Right hindlimb (tissue), 1 donor: ENCODE results near the gene FAM219A.

Source experiments
- DNase-seq: peaks from one replicate; pipeline ENCODE4 v3.0.0-alpha.2; 2018

Gene FAM219A

GRCh38 chr9:34458013-34458958, at the start of gene FAM219A, which contains the start of gene DNAI1:
Gene FAM219A (minus strand): TSS chr9:34458570. CDS start chr9:34458263, 307 bp downstream.
Gene DNAI1 (plus strand): TSS chr9:34458805. CDS start chr9:34459006, 201 bp downstream.
- DNase-seq = peak; percentile 99

- DNase-seq = no peak
Measured at GRCh38 chr9:34507966-34508365, 49.6 kb upstream of the FAM219A start.

- no peak for DNase-seq
Measured at GRCh38 chr9:34507556-34507955, 49.2 kb upstream of the FAM219A start.

GRCh38 chr9:34506623-34507022, 48.3 kb upstream of the FAM219A start:
- DNase-seq = no peak

- no peak for DNase-seq
Measured at GRCh38 chr9:34505370-34506120, 47.2 kb upstream of the FAM219A start.

- no peak for DNase-seq
Measured at GRCh38 chr9:34503406-34503805, 45.0 kb upstream of the FAM219A start.

- no peak for DNase-seq
Measured at GRCh38 chr9:34502891-34503290, 44.5 kb upstream of the FAM219A start.

- no peak for DNase-seq
Measured at GRCh38 chr9:34502471-34502870, 44.1 kb upstream of the FAM219A start.

- peak; percentile 91 for DNase-seq
Measured at GRCh38 chr9:34501889-34502425, 43.6 kb upstream of the FAM219A start.

GRCh38 chr9:34501372-34501771, 43.0 kb upstream of the FAM219A start:
- no peak for DNase-seq

GRCh38 chr9:34500623-34501267, 42.4 kb upstream of the FAM219A start:
- peak; percentile 72 for DNase-seq

- no peak for DNase-seq
Measured at GRCh38 chr9:34499076-34499475, 40.7 kb upstream of the FAM219A start.

GRCh38 chr9:34498553-34498952, 40.2 kb upstream of the FAM219A start:
- DNase-seq = no peak

GRCh38 chr9:34496149-34496712, 37.9 kb upstream of the FAM219A start:
- no peak for DNase-seq

- DNase-seq = peak; percentile 75
Measured at GRCh38 chr9:34493972-34494535, 35.7 kb upstream of the FAM219A start.

- DNase-seq = no peak
Measured at GRCh38 chr9:34492051-34492450, 33.7 kb upstream of the FAM219A start.

- no peak for DNase-seq
Measured at GRCh38 chr9:34491596-34491995, 33.2 kb upstream of the FAM219A start.

- no peak for DNase-seq
Measured at GRCh38 chr9:34490760-34491159, 32.4 kb upstream of the FAM219A start.

- no peak for DNase-seq
Measured at GRCh38 chr9:34490360-34490759, 32.0 kb upstream of the FAM219A start.

GRCh38 chr9:34486572-34486971, 28.2 kb upstream of the FAM219A start:
- no peak for DNase-seq

- no peak for DNase-seq
Measured at GRCh38 chr9:34485822-34486221, 27.5 kb upstream of the FAM219A start.

- DNase-seq = no peak
Measured at GRCh38 chr9:34484678-34485077, 26.3 kb upstream of the FAM219A start.
